Activated T-helper 1 cell treated with Interleukin-2 at 50 U/mL for 16 hours (primary cell): ENCODE results near the gene RASSF1.
"Not testable (repeated sequence)": the region's sequence is repeated elsewhere in the genome, so short reads cannot be mapped to it uniquely, and the experiment has no call there.

ENCODE experiments used
- DNase-seq: peaks from one replicate; pipeline ENCODE4 v3.0.0-alpha.2; 2020; ENCODE audit warnings: low read depth

RASSF1 gene

GRCh38 chr3:50284121-50284520, 56.5 kb downstream of the RASSF1 start:
- not testable (repeated sequence) for DNase-seq
